ENCODE results near the gene FOXRED2. TPM values are rescaled to one million over a fixed set of nuclear protein-coding genes. Genes with fewer than 3 reads are reported as not detected.
"Not testable (repeated sequence)": the region's sequence is repeated elsewhere in the genome, so short reads cannot be mapped to it uniquely, and the experiment has no call there.

The FOXRED2 gene
- polyA plus RNA-seq, 4 donors = 23.0 to 29.7 (median 26.4) TPM

- no peak for DNase-seq (ENCODE audit: low read depth in 4 of 4, low spot score in 3 of 4)
These were observed 13.6 kb upstream of the FOXRED2 start for GRCh38 chr22:36520423-36520822.

- not testable (repeated sequence) for DNase-seq (ENCODE audit: low read depth in 4 of 4, low spot score in 3 of 4)
These were observed 13.1 kb upstream of the FOXRED2 start for GRCh38 chr22:36519906-36520305.

GRCh38 chr22:36514766-36515165, 7.9 kb upstream of the FOXRED2 start:
- DNase-seq (ENCODE audit: low read depth in 4 of 4, low spot score in 3 of 4) = no peak

GRCh38 chr22:36512991-36513390, 6.2 kb upstream of the FOXRED2 start:
- no peak for DNase-seq (ENCODE audit: low read depth in 4 of 4, low spot score in 3 of 4)

GRCh38 chr22:36512333-36512732, 5.5 kb upstream of the FOXRED2 start:
- no peak for DNase-seq (ENCODE audit: low read depth in 4 of 4, low spot score in 3 of 4)

GRCh38 chr22:36510966-36511881, 4.4 kb upstream of the FOXRED2 start:
- DNase-seq (ENCODE audit: low read depth in 4 of 4, low spot score in 3 of 4) = no peak

GRCh38 chr22:36510384-36510783, 3.5 kb upstream of the FOXRED2 start:
- no peak for DNase-seq (ENCODE audit: low read depth in 4 of 4, low spot score in 3 of 4)

GRCh38 chr22:36507518-36508010, 724 bp upstream of the FOXRED2 start:
- DNase-seq (ENCODE audit: low read depth in 4 of 4, low spot score in 3 of 4) = no peak

GRCh38 chr22:36505998-36506635, 723 bp downstream of the FOXRED2 start:
- no peak for DNase-seq (ENCODE audit: low read depth in 4 of 4, low spot score in 3 of 4)

GRCh38 chr22:36497910-36498665, 8.8 kb downstream of the FOXRED2 start:
- DNase-seq (ENCODE audit: low read depth in 4 of 4, low spot score in 3 of 4) = no peak

- DNase-seq (ENCODE audit: low read depth in 4 of 4, low spot score in 3 of 4) = no peak
These were observed 13.1 kb downstream of the FOXRED2 start for GRCh38 chr22:36493690-36494110.

GRCh38 chr22:36492109-36492508, 14.7 kb downstream of the FOXRED2 start:
- DNase-seq (ENCODE audit: low read depth in 4 of 4, low spot score in 3 of 4) = no peak

GRCh38 chr22:36491155-36491554, 15.7 kb downstream of the FOXRED2 start:
- DNase-seq (ENCODE audit: low read depth in 4 of 4, low spot score in 3 of 4) = no peak

GRCh38 chr22:36486619-36487384, 20.0 kb downstream of the FOXRED2 start:
- DNase-seq (ENCODE audit: low read depth in 4 of 4, low spot score in 3 of 4) = no peak

- peak; percentile 90 to 93 (median 90) for DNase-seq (ENCODE audit: low read depth in 4 of 4, low spot score in 3 of 4)
These were observed 25.3 kb downstream of the FOXRED2 start, which contains the start of gene TXN2 for GRCh38 chr22:36481393-36482168. Gene TXN2 (minus strand): TSS chr22:36481640. CDS start chr22:36480837, 803 bp downstream.

GRCh38 chr22:36480941-36481392, 25.9 kb downstream of the FOXRED2 start:
- DNase-seq (ENCODE audit: low read depth in 4 of 4, low spot score in 3 of 4) = no peak

GRCh38 chr22:36478966-36479365, 27.9 kb downstream of the FOXRED2 start:
- DNase-seq (ENCODE audit: low read depth in 4 of 4, low spot score in 3 of 4) = no peak

- no peak for DNase-seq (ENCODE audit: low read depth in 4 of 4, low spot score in 3 of 4)
These were observed 31.5 kb downstream of the FOXRED2 start for GRCh38 chr22:36475341-36475740.

- no peak for DNase-seq (ENCODE audit: low read depth in 4 of 4, low spot score in 3 of 4)
These were observed 34.2 kb downstream of the FOXRED2 start for GRCh38 chr22:36472689-36473088.
